ENCODE results near the gene RDM1.
A peak's percentile ranks its signal among the peaks of the same experiment; 100 is the strongest.
"Not testable (repeated sequence)": the region's sequence is repeated elsewhere in the genome, so short reads cannot be mapped to it uniquely, and the experiment has no call there.

RDM1 gene

DNA sequence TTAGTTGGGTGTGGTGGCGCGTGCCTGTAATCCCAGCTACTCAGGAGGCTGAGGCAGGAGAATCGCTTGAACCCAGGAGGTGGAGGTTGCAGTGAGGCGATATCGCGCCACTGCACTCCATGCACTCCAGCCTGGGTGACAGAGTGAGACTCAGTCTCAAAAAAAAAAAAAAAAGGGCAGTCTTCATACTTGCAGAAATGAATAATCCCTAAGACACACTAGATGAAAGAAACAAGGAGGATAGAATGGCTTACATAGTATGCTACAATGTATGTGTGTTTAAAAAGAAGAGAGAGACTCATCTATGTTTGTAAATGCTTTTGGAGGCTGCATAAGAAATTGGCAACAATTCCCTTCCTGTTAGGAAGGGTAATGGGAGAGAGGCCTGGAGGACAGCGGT lies 32.8 kb downstream of the RDM1 start:
- DNase-seq = not testable (repeated sequence)

DNA sequence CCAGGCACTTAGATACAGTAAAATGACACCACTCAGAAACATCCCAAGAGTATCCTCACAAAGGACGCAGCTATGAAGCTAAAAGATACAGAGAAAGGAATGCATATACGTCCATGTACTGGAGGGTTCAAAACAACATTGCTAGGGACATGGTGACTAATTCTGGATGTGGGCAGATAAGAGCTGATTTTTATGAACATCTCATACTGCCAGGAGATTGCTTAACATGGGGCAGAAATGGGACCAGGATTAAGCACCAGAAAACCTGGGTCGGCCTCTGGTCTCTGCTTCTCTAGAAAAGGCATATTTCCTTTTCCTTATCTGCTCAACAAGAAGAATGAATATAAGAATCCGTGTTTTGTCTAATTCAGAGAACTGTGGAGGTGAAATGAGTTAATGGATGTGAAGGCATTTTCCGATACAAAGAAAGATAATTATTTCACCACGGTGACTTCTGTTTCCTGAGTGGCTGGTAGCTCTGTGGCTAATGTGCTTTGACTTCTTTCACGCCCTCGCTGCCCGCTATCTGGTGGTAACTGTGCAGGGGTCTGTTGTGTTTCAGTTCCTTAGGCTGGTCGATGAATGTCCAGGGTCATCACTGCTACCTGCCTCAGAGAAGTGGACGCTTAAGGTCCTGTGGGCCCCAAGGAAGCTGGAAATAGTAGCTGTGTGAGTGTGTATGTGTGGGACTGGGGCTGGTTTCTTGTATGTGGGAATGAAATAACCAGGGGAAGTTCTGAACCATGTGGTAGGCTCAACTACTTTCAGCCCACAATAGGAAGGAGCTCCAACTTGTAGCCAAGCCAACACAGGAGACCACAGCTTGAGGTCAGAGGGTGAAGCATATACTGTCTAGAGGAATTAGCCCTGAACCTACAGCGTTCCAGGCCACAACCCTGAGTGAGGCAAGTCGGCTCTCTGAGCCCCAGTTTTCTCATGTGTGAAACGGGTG lies 34.7 kb downstream of the RDM1 start:
- DNase-seq = no peak

DNA sequence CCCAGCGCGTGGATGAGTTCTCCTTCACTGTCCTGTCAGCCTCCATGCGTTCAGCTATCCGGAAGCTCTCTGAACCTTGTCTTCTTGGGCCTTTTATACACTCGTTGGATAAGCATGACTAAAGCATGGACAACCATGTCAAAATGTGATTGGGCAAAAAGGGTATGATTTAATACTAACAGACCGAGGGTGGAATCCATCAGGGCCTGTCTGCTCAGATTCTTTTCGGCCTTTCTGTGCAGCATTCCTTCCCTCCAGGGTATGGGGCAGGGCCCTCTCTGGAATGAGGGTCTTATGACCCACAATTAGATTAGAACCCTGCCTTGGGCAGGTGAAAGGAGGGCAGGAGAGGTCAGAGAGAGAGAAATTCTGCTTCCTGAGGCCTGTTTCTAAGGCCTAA lies 36.4 kb downstream of the RDM1 start:
- no peak for DNase-seq

DNA sequence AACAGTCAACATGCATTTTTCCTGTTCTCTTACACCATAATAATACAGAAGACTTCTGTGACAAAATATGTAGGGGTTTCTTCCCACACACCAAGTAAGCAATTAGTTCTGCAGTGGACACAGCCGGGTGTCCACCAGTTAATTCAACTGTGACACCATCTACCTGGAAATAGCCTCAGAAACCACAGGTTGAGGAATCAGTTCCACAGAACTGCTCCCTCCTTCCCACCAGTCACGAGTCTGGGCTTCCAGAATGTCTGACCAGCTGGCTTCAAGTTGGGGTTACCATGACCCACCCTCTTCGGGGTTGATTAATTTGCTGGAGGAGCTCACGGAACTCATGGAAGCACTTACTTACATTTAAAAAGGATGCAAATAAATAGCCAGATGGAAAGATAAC lies 36.8 kb downstream of the RDM1 start:
- no peak for DNase-seq

DNA sequence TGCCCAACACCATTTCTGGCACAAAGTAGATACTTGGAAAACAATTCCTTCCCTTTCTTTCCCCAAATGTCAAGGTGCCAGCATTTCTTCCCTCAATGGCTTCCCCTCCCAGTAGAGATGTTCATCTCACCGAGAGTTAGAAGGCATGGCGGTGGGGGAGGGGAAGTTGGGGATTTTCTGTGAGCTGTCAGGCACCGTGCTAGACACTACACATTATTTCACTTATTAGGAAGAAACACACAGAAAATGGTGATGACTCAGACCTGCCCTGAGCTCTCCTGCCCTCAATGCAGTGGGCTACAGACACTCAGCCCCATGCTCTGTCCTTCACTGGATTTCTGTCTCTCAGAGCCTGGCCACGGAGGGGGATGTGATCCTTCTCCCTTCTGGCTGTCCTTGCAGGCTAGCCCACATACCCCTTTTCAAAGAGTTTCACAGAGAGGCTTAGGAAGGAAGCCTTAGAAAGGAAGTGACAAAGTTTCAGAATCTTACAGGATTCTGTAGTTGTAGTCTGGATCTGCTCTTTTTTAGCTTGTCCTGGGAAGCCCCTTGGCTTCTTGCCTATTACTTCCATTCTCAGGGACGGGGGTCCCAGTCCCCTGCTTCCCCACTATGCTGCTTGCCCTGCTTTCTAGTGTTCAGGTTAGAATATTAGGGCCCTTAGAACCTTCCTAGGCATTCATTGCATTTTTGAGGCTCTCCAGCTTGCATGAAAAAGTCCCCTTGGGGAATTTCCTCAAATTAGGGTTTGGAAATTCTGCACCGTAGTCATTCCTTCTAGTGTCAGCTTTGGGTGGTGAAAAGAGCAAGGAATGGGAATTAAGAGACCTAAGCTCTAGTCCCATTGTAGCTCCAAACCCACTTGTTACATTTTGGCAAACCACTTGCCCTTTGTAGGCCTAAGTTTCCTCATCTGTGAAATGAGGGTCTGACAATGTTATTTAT lies 38.2 kb downstream of the RDM1 start:
- DNase-seq = no peak

DNA sequence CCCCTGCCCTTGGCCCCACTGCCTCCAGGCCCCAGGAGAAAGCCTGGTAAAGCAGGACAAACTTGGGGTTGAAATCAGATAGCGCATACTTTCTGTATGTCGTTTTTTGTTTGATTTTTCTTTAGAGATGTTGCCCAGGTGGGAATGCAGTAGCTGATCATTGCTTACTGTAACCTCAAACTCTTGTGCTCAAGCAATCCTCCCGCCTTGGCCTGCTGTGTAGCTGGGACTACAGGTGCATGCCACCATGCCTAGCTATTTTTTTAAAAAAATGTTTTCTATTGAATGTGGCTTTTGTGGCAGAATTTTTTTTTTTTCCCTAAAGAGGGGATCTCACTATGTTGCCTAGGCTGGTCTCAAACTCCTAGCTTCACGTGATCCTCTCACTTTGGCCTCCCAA lies 39.3 kb downstream of the RDM1 start:
- no peak for DNase-seq

DNA sequence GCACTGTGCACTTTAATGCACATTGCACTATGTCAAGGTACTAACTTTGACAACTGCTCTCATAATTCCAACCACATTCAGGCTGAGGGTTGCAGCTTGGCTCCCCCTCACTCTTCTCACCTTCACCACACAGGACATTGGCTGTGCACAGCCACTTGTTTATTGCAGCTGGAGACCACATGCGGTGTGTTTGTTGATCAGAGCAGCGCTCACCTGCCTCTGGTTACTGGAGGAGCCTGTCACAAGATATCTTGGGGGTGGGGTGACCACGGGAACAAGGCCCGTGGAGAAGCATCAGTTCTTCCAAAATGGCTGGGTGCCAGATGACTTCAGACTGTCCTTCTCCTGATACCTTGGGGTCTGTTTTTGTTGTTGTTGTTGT lies 39.8 kb downstream of the RDM1 start:
- DNase-seq = no peak

DNA sequence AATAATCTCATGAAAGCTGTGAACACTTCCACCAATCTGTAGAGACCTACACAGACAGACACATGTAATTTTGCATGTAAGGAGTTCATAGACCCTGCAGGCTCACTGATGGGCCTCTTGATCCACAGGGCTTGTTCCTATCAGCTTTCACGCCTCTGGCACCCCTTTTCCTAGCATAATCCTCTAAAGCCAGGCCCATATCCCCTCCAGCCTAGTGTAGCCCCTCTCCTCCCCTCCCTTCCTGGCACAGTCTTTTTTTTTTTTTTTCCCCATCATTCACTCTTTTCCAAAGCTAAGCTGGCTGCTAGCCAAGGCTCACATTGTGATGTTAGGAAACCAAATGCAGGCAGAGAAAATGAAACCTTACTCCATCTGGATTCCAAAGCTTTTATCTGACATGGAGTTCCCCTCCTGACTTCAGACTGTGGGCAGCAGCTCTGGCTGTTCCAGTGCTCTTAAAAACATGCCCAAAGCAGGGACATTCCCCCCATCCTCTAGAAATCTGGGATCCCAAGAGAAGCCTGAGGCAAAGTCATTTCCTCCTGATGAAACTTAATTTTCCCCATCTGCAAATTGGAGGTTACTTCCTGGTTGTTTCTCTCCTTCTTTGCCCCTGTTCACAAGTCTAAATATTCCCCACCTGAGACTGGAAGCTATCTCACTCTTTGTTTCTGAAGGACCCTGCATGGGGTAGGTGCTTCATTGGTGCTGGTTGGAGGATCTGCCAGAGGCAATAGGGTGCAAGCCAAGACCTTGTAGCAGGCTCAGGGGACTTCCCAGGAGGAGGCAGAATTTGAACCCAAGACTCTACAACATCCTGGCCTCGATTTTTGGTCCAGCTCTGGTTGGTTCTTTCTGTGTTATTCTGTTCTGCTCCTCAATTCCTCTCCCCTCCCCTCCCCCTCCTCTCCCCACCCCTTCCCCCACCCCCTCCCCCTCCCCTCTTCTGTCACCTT lies 40.5 kb downstream of the RDM1 start:
- no peak for DNase-seq

DNA sequence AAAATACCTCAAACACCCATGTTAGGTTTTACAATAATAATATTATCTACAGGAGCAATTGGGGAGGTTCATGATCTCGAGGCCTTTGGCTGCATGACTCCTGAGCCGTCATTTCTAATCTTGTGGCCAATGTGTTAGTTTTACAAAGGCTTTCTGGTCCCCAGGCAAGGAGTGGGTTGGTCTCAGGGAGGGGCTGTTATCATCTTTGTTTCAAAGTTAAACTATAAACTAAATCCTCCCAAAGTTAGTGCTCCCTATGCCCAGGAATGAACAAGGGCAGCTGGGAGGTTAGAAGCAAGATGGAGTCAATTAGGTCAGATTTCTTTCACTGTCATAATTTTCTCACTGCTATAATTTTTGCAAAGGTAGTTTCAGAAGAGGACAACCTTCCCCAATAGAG lies 41.3 kb downstream of the RDM1 start:
- no peak for DNase-seq

DNA sequence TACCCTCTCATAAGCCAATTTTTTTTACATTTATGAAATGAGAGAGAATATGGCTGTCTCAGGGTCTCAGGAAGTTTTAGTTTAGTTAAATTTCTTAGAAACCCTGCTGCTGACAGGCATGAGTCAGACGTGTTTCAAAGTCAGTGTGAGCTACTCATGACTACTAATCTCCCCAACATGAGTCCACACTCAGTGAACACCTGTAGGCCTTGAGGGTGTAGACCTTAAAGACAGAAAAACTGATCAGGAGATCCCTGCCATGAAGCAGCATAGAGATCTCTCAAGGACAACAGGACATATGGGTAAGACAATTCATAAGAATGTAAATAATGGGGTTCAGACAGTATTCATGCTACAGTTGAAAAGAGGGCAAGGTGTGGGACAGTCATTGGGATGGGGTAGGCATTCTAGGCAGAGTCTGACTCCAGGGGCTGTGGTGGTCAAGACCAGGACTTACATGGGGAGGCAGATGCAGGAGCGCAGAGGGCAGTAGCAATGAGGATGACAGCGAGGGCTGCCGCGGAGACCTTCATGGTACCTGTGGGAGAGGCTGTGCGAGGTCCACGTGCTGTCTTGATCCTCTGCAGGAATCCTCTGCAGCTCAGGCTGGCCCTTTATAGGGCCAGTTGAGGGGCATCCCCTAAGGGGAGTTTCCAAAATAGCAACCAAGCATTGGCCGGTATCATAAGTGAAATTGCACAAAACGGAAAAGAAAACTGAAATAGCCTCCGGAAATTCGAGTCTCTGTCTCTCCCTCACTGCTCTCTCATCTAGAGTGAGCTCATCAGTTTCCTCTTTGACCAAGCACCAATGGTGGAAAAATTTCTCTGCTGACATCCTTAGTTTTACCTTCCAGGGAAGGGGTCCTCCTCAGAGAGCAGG lies 50.6 kb downstream of the RDM1 start, which contains the start of gene CCL5:
CCL5 (minus strand) TSS at position 588 of the 882 bp plus-strand sequence.
- DNase-seq = no peak

DNA sequence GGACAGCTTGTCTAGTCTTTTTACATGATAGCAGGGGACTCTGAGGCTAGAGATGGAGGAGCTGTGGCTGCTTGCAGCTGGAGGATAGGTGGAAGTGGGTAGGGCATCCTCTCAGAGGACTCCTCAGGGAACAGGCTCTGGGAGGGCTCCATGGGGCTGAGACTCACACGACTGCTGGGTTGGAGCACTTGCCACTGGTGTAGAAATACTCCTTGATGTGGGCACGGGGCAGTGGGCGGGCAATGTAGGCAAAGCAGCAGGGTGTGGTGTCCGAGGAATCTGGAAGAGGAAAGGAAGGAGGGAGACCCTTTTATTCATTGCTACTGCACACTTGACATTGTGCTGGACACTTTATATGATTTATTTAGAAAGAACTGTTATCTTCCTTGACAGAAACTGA lies 52.2 kb downstream of the RDM1 start:
- DNase-seq = no peak

DNA sequence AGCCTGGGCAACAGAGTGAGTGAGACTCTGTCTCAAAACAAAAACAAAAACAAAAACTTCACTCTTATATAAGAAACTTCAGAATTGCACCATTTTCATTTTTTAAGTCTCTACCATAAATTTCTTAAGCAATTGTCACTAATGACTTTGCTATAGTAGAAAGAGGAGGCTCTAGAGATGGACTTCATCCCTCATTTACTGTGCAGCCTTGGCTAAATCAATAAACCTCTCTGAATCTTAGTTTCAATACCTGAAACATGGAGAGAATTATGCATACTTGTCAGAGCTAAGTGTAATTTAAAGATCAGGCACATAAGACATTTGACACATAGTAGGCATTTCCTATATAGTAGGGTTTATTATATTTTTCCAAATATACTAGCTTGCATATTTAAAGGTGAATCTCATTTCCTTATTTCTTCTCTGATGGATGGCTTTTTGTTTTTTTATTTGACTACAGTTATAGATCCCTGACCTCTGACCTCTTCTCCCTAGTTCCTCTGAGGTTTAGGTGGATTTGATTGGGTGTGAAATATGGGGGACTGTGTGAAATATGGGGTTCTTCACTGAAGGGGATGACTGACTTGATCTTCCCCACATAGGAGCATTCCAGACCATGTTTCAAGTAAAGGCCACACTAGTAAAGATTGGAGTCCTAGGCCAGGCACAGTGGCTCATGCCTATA lies 53.1 kb downstream of the RDM1 start:
- no peak for DNase-seq

DNA sequence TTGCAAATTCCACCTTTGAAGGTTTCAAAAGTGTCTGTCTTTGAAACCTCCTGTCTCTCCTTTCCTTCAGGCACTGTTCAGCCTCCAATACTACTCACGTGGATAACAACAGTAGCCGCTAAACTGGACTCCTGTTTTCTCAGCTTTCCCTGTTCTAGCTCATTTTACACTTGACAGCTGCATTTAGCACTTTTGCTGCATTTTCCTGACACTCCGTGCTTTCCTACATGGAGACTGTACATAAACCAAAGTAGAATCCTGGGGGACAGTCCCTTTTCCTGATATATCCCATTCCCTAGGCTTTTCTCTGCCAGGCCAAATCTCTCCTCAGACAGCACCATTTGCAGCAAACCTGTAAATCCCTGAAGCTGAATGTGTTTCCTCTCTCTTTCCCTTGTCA lies 54.0 kb downstream of the RDM1 start:
- DNase-seq = no peak

DNA sequence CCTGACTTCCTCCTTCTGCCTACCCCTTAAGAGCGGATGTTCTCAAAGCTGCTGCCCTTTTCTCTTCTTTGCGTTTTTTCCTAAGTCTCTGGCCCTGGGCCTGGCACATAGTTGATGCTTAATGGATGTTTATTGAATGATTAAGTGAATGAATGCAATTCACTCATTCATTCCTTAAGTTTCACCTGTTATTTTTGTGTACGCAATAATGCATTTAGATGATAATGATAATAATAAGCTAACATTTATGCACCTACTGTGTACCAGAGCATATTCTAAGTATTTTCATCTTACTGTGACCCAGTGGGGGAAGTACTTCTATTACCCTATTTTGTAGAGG lies 54.8 kb downstream of the RDM1 start:
- no peak for DNase-seq

DNA sequence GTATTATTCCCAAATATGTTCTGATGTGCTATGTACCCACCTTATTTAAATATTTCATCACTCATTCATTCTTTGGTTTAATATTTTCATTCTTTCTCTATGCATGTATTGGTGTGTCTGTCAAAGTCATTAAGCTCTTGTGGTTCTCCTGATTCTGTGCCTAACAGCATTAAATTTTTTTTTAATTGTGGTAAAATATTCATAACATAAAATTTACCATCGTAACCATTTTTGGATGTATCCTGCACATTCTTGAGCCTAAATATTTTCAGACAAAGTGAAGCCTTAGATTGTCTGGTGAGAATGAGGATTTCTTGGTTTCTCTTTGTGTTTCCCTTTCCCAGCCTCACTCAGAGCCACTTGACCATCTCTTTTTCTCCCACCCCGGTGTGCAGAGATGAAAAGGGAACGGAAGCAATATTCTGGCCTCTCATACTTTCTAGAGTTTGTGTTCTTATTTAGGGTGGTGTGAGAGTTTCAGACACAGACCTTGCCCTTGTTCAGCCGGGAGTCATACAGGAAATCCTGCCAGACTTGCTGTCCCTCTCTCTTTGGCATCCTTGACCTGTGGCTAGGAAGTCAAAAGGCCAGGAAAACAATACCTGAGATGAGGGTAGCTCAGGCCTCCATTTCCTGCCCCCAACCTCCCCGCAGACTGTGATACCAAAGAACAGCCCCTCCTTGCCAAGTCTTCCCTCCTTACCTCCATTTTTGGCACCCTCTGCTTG lies 55.3 kb downstream of the RDM1 start:
- no peak for DNase-seq

DNA sequence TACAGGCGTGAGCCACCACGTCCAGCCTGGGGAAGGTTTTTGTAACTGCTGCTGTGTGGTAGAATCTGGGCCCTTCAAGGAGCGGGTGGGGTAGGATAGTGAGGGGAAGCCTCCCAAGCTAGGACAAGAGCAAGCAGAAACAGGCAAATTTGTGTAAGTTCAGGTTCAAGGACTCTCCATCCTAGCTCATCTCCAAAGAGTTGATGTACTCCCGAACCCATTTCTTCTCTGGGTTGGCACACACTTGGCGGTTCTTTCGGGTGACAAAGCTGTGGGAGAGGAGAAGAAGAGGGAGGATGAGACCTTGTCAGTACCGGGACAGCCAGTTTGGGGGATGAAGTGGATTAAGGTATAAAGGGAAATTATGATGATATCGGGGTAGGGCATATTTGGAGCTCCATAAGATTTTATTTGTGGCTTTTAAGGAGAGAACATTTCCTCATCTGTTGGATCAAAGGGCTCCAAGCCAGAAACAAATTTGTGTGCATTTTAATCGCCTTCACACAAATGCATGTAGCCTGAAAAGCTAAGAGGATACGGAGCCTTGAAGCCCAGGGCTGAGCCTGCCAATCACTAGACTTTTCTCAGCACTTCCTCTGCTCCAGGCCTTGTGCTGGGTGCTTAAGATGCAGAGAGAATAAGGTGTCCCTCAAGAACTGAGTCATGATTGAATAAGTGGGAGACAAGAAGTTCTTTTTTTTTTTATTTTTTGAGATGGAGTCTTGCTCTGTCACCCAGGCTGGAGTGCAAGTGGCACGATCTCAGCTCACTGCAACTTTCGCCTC lies 58.2 kb downstream of the RDM1 start:
- DNase-seq = no peak

DNA sequence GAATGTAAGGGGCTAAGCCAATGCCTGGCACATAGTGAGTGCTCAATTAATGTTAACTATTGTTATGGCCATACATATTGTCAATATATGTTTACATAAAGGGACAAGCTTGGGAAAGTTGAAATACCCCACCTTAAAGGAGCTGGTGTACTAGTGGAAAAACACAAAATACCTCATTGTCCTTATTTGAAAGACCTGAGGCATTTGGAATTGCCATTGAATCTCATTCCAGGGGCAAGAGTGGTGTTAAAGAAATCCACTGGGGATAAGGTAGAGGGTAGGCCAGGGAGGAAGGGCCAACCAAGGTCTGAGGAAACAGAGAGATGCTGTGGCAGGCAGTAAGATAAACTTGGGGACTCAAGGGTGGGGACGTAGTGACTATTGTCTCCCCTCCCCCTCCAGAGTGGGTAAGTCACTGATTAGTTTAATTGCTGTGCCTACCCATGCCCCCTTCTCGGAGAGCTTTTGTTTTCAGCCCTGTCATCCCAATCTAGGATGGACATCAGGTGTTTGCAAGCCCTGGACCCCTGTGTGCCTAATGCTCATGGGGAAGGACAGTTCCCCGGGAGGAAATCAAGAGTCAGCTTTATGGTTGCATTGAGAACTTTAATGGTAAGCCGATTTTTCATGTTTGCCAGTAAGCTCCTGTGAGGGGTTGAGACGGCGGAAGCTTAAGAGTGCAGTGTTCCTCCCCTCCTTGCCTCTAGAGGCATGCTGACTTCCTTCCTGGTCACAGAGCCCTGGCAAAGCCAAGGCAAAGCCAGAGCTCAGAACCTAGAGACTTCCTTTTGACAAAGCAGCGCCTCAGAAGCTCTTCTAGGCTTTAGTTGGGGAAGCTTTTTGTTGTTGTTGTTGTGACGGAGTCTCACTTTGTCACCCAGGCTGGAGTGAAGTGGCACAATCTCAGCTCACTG lies 59.4 kb downstream of the RDM1 start:
- DNase-seq = peak in 4 of 6 experiments; percentile 3 to 49 (median 38)

DNA sequence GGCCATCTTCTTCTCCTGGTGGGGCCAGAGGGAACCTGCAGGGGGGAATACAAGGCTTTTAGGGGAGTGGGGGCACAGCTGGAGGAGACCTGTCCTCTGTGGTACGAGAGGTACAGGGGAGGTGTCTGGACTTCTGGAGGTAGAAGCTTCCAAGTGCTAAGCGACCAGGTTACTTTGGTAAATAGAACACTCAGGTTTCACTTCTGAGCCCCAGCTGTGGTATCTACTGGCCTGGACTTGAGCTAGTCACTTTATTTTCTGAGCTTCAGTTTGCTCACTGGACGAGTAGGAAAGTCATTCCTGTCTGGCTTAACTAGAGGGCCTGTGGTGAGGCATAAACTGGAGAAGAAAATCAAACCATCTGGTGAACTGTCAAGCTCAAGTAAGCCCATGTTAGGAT lies 61.8 kb downstream of the RDM1 start, which contains the start of gene HEATR9:
HEATR9 (minus strand) TSS at position 155 of the 400 bp plus-strand sequence; CDS start at position 6, 149 bp downstream.
- DNase-seq = no peak

Data from stimulated activated naive CD4-positive, alpha-beta T cell (primary cell).